ENCODE data around the gene GARNL3.
A peak's percentile ranks its signal among the peaks of the same experiment; 100 is the strongest.

GARNL3 gene

DNA sequence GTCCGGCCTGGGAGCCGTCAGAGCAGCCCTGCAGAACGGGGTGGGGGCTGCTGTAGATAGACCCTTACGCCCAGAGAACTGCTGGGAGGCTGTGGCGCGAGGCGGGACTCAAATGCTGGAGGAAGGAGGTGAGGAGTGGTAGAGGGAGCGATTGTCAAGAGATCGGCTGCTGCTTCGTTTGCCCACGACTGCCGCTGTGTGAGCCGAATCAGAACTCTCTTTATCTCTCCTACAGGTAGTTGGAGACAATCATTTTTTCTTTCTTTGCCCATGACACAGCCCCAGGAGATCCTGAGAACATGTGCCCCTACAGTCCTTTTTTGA lies 160.1 kb downstream of the GARNL3 start:
- Histone ChIP-seq H3K36me3 (ENCODE audit: control insufficient read depth, insufficient read depth, low read length) (peaks cover 3% of the 10 kb centered on the region), H3K27me3 (replicated peaks; ENCODE audit: control insufficient read depth, insufficient read depth, low read length) (no peaks in the 10 kb centered on the region), H3K4me3 (replicated peaks; ENCODE audit: low read depth, low read length) (peak overlapping the region; percentile 99)
- no peak for DNase-seq (ENCODE audit: extremely low read depth, insufficient read length)
- TF ChIP-seq, protein P1, sequence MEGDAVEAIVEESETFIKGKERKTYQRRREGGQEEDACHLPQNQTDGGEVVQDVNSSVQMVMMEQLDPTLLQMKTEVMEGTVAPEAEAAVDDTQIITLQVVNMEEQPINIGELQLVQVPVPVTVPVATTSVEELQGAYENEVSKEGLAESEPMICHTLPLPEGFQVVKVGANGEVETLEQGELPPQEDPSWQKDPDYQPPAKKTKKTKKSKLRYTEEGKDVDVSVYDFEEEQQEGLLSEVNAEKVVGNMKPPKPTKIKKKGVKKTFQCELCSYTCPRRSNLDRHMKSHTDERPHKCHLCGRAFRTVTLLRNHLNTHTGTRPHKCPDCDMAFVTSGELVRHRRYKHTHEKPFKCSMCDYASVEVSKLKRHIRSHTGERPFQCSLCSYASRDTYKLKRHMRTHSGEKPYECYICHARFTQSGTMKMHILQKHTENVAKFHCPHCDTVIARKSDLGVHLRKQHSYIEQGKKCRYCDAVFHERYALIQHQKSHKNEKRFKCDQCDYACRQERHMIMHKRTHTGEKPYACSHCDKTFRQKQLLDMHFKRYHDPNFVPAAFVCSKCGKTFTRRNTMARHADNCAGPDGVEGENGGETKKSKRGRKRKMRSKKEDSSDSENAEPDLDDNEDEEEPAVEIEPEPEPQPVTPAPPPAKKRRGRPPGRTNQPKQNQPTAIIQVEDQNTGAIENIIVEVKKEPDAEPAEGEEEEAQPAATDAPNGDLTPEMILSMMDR (IDR thresholded peaks at IDR 0.05; ENCODE audit: insufficient read depth, low read length, poor library complexity, severe bottlenecking) = no peak

- TF ChIP-seq, protein P1 (IDR thresholded peaks at IDR 0.05; ENCODE audit: insufficient read depth, low read length, poor library complexity, severe bottlenecking) = no peak
- H3K27me3 ChIP-seq (replicated peaks; ENCODE audit: control insufficient read depth, insufficient read depth, low read length) = no peaks in the 10 kb centered on the region
- H3K36me3 ChIP-seq (ENCODE audit: control insufficient read depth, insufficient read depth, low read length) = peaks cover 7% of the 10 kb centered on the region
- DNase-seq (ENCODE audit: extremely low read depth, insufficient read length) = no peak
- no peak overlapping the region for H3K4me3 ChIP-seq (replicated peaks; ENCODE audit: low read depth, low read length)
Observed at GRCh38 chr9:127426756-127427155, 162.2 kb downstream of the GARNL3 start.

DNA sequence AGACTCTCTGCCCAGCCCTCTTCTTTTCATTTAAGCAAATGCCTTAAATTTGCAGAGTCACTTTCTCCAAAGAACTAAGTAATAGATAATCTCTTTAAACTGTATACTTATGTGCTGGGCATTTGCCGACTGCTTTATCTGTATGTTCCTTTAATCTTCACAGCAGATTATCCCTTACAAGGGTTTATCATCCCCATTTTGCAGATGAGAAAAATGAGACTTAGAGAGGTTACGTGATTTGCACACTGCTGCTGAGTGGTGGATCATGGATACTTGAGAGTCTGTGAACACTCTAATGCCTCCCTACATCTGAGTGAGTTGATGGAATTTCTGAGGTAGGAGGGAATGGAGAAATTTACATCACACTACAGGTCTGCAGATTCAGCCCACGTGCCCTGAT lies 163.8 kb downstream of the GARNL3 start:
- Histone ChIP-seq H3K4me3 (replicated peaks; ENCODE audit: low read depth, low read length) (no peak overlapping the region), H3K27me3 (replicated peaks; ENCODE audit: control insufficient read depth, insufficient read depth, low read length) (no peaks in the 10 kb centered on the region), H3K36me3 (ENCODE audit: control insufficient read depth, insufficient read depth, low read length) (peaks cover 10% of the 10 kb centered on the region)
- DNase-seq (ENCODE audit: extremely low read depth, insufficient read length) = no peak
- TF ChIP-seq, protein P1 (IDR thresholded peaks at IDR 0.05; ENCODE audit: insufficient read depth, low read length, poor library complexity, severe bottlenecking) = no peak

GRCh38 chr9:127430415-127430814 lies 165.8 kb downstream of the GARNL3 start:
- H3K4me3 ChIP-seq (replicated peaks; ENCODE audit: low read depth, low read length) = no peak overlapping the region
- peaks cover 20% of the 10 kb centered on the region for H3K36me3 ChIP-seq (ENCODE audit: control insufficient read depth, insufficient read depth, low read length)
- DNase-seq (ENCODE audit: extremely low read depth, insufficient read length) = no peak
- TF ChIP-seq, protein P1 (IDR thresholded peaks at IDR 0.05; ENCODE audit: insufficient read depth, low read length, poor library complexity, severe bottlenecking) = no peak
- H3K27me3 ChIP-seq (replicated peaks; ENCODE audit: control insufficient read depth, insufficient read depth, low read length) = no peaks in the 10 kb centered on the region

GRCh38 chr9:127437497-127438264 lies 173.1 kb downstream of the GARNL3 start:
- H3K4me3 ChIP-seq (replicated peaks; ENCODE audit: low read depth, low read length) = no peak overlapping the region
- TF ChIP-seq, protein P1 (IDR thresholded peaks at IDR 0.05; ENCODE audit: insufficient read depth, low read length, poor library complexity, severe bottlenecking) = no peak
- H3K36me3 ChIP-seq (ENCODE audit: control insufficient read depth, insufficient read depth, low read length) = peaks cover 43% of the 10 kb centered on the region
- no peak for DNase-seq (ENCODE audit: extremely low read depth, insufficient read length)
- no peaks in the 10 kb centered on the region for H3K27me3 ChIP-seq (replicated peaks; ENCODE audit: control insufficient read depth, insufficient read depth, low read length)

DNA sequence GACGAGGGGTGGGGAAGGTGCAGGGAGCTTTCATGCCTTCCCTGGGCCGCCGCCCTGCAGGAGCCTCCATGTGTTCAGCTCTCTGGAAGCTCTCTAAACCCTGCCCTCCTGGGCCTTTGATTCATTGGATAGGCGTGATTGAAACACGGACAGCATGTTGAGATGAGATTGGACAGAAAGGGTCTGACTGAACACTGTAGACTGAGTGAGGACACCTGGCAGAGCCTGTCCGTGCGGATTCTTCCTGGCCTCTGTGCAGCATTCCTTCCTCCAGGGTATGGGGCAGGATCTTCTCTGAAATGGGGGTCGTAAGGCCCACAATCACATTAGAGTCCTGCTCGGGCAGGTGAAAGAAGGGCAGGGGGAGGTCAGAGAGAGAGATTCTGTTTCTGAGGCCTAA lies 173.8 kb downstream of the GARNL3 start:
- H3K36me3 ChIP-seq (ENCODE audit: control insufficient read depth, insufficient read depth, low read length) = peaks cover 39% of the 10 kb centered on the region
- H3K4me3 ChIP-seq (replicated peaks; ENCODE audit: low read depth, low read length) = no peak overlapping the region
- no peak for DNase-seq (ENCODE audit: extremely low read depth, insufficient read length)
- TF ChIP-seq, protein P1 (IDR thresholded peaks at IDR 0.05; ENCODE audit: insufficient read depth, low read length, poor library complexity, severe bottlenecking) = no peak
- no peaks in the 10 kb centered on the region for H3K27me3 ChIP-seq (replicated peaks; ENCODE audit: control insufficient read depth, insufficient read depth, low read length)
